Neural cell (in vitro differentiated cells): Measurements from ENCODE around the gene TRIO. TPM values are rescaled to one million over a fixed set of nuclear protein-coding genes. Genes with fewer than 3 reads are reported as not detected.

Experiments used
- H2AFZ ChIP-seq: fragments of 200-600, 300-800 bp; sonication (generic), shearing (Covaris generic); 2 replicates; pipeline ENCODE4 v1.6.0; 2014; ENCODE audit warnings: low read depth, mild to moderate bottlenecking, antibody characterized with exemption, low read length, moderate library complexity
- H3F3A ChIP-seq: fragments of 200-600 bp; shearing (Covaris generic); 2 replicates; pipeline ENCODE4 v1.6.1; 2016; ENCODE audit warnings: mild to moderate bottlenecking, moderate library complexity, mixed read lengths, antibody characterized with exemption, low read length; ENCODE audit not compliant: insufficient read depth, poor library complexity, severe bottlenecking
- H3K27ac ChIP-seq: fragments of 200-600, 300-800 bp; sonication (generic), shearing (Covaris generic); 2 replicates; pipeline ENCODE4 v1.5.1; 2014; ENCODE audit warnings: mild to moderate bottlenecking, low read length, moderate library complexity
- H3K27me3 ChIP-seq: fragments of 300-800, 200-600 bp; sonication (generic), shearing (Covaris generic); 2 replicates; pipeline ENCODE4 v1.6.0; 2014; ENCODE audit warnings: mild to moderate bottlenecking, low read depth, low read length, moderate library complexity; ENCODE audit not compliant: insufficient read depth
- H3K36me3 ChIP-seq: fragments of 300-800, 200-600 bp; sonication (generic), shearing (Covaris generic); 2 replicates; pipeline ENCODE4 v1.5.1; 2014; ENCODE audit warnings: mild to moderate bottlenecking, antibody characterized with exemption, low read length, moderate library complexity; ENCODE audit not compliant: insufficient read depth
- H3K4me2 ChIP-seq: fragments of 300-800, 200-600 bp; sonication (generic), shearing (Covaris generic); 2 replicates; pipeline ENCODE4 v1.6.0; 2014; ENCODE audit warnings: mild to moderate bottlenecking, low read length
- H3K4me3 ChIP-seq: fragments of 300-800, 200-600 bp; sonication (generic), shearing (Covaris generic); 2 replicates; pipeline ENCODE4 v1.5.1; 2014; ENCODE audit warnings: mild to moderate bottlenecking, low read length, moderate library complexity
- H3K79me2 ChIP-seq: fragments of 200-600 bp; shearing (Covaris generic); replicated peaks from 2 replicates; pipeline ENCODE4 v1.6.0; 2014; ENCODE audit warnings: mild to moderate bottlenecking, low read length, moderate library complexity; ENCODE audit not compliant: insufficient read depth
- H3K9ac ChIP-seq: fragments of 300-800, 200-600 bp; sonication (generic), shearing (Covaris generic); 2 replicates; pipeline ENCODE4 v1.6.1; 2016; ENCODE audit warnings: mild to moderate bottlenecking, low read length, mixed read lengths
- H3K9me2 ChIP-seq: fragments of 200-600 bp; shearing (Covaris generic); 2 replicates; pipeline ENCODE4 v1.6.1; 2016; ENCODE audit warnings: mild to moderate bottlenecking, low read length, mixed read lengths; ENCODE audit not compliant: insufficient read depth
- H3K9me3 ChIP-seq: fragments of 200-600, 300-800 bp; sonication (generic), shearing (Covaris generic); 2 replicates; pipeline ENCODE4 v1.6.1; 2016; ENCODE audit warnings: mild to moderate bottlenecking, mixed run types, low read length, moderate library complexity, mixed read lengths
- H4K20me1 ChIP-seq: fragments of 200-600 bp; shearing (Covaris generic); 2 replicates; pipeline ENCODE4 v1.6.1; 2016; ENCODE audit warnings: mild to moderate bottlenecking, mixed run types; ENCODE audit not compliant: insufficient read depth
- CTCF ChIP-seq: fragments of 450-650 bp; IDR thresholded peaks from 2 replicates; pipeline ENCODE4 v1.5.1; 2014; ENCODE audit warnings: antibody characterized with exemption, mild to moderate bottlenecking, moderate library complexity; ENCODE audit not compliant: poor library complexity, severe bottlenecking
- EP300 ChIP-seq: fragments of 450-650 bp; conservative IDR thresholded peaks from 2 replicates; pipeline ENCODE4 v1.6.1; 2014; ENCODE audit warnings: antibody characterized with exemption, mild to moderate bottlenecking, moderate library complexity; ENCODE audit not compliant: poor library complexity, severe bottlenecking
- EZH2 ChIP-seq: fragments of 200-600, 300-800 bp; shearing (Covaris generic), sonication (generic); IDR thresholded peaks from 2 replicates; pipeline ENCODE4 v1.6.1; 2014; ENCODE audit warnings: antibody characterized with exemption, low read length, borderline replicate concordance, mild to moderate bottlenecking; ENCODE audit not compliant: insufficient read depth, poor library complexity, severe bottlenecking
- MXI1 ChIP-seq: fragments of 450-650 bp; conservative IDR thresholded peaks from 2 replicates; pipeline ENCODE4 v1.6.1; 2014; ENCODE audit warnings: antibody characterized with exemption, mild to moderate bottlenecking; ENCODE audit not compliant: poor library complexity, severe bottlenecking
- POLR2AphosphoS5 ChIP-seq: IDR thresholded peaks from 2 replicates; pipeline ENCODE4 v1.6.1; 2012
- RAD21 ChIP-seq: fragments of 450-650 bp; conservative IDR thresholded peaks from 2 replicates; pipeline ENCODE4 v1.6.1; 2014; ENCODE audit warnings: antibody characterized with exemption, mild to moderate bottlenecking, moderate library complexity
- REST ChIP-seq: IDR thresholded peaks from 2 replicates; pipeline ENCODE4 v1.6.1; 2012; ENCODE audit warnings: borderline replicate concordance
- SMC3 ChIP-seq: fragments of 450-650 bp; conservative IDR thresholded peaks from 2 replicates; pipeline ENCODE4 v1.6.1; 2014; ENCODE audit warnings: antibody characterized with exemption, mild to moderate bottlenecking, moderate library complexity; ENCODE audit not compliant: poor library complexity
- TAF1 ChIP-seq: IDR thresholded peaks from 2 replicates; pipeline ENCODE4 v1.6.1; 2012; ENCODE audit warnings: low read depth
- polyA plus RNA-seq: library from polyadenylated mRNA; depleted of rRNA; stranded (reverse); fragments of >200 nt; gene quantifications from 2 replicates; pipeline ENCODE4 v1.2.3, GENCODE V29; 2014

The TRIO gene
- polyA plus RNA-seq, 1 donor from 2014 or later = 168 TPM

GRCh38 chr5:14256026-14256690 lies 113.0 kb downstream of the TRIO start:
- Histone ChIP-seq H3K4me3 (no peak overlapping the region), H4K20me1 (no peaks in the 10 kb centered on the region), H3K9me3 (no peaks in the 10 kb centered on the region), H2AFZ (no peak overlapping the region), H3K36me3 (no peaks in the 10 kb centered on the region), H3K9me2 (no peaks in the 10 kb centered on the region), H3K79me2 (peaks cover 97% of the 10 kb centered on the region), H3K27ac (no peak overlapping the region), H3F3A (no peaks in the 10 kb centered on the region), H3K27me3 (no peaks in the 10 kb centered on the region), H3K4me2 (no peak overlapping the region), H3K9ac (no peak overlapping the region)
- TF ChIP-seq MXI1 = no peak
- TF ChIP-seq EZH2 = no peak
- no peak for TF ChIP-seq SMC3
- TF ChIP-seq TAF1 = no peak
- no peak for TF ChIP-seq POLR2AphosphoS5
- no peak for TF ChIP-seq RAD21
- TF ChIP-seq CTCF = no peak
- TF ChIP-seq REST = no peak
- TF ChIP-seq EP300 = no peak

- H3K9me3 ChIP-seq = no peaks in the 10 kb centered on the region
- no peaks in the 10 kb centered on the region for H3K27me3 ChIP-seq
- no peak overlapping the region for H2AFZ ChIP-seq
- no peak overlapping the region for H3K4me3 ChIP-seq
- H3K27ac ChIP-seq = no peak overlapping the region
- no peaks in the 10 kb centered on the region for H3F3A ChIP-seq
- no peaks in the 10 kb centered on the region for H4K20me1 ChIP-seq
- H3K9ac ChIP-seq = no peak overlapping the region
- H3K9me2 ChIP-seq = no peaks in the 10 kb centered on the region
- H3K36me3 ChIP-seq = no peaks in the 10 kb centered on the region
- peaks cover 97% of the 10 kb centered on the region for H3K79me2 ChIP-seq
- H3K4me2 ChIP-seq = no peak overlapping the region
- TF ChIP-seq EZH2 (no peak), EP300 (no peak), SMC3 (no peak), TAF1 (no peak), CTCF (no peak), REST (no peak)
Measured at GRCh38 chr5:14256756-14257393, 113.7 kb downstream of the TRIO start.
